Astrocyte of the spinal cord (primary cell): ENCODE data around the gene OR2A12.
A peak's percentile ranks its signal among the peaks of the same experiment; 100 is the strongest.
"Not testable (repeated sequence)": the region's sequence is repeated elsewhere in the genome, so short reads cannot be mapped to it uniquely, and the experiment has no call there.

ENCODE experiments used
- DNase-seq: peaks from one replicate; pipeline ENCODE4 v3.0.0; 2011; ENCODE audit warnings: low read depth, low spot score
- H3K4me3 ChIP-seq: 2 replicates; pipeline ENCODE4 v1.5.1; 2011; ENCODE audit warnings: low read depth, mild to moderate bottlenecking, low read length, moderate library complexity
- CTCF ChIP-seq: IDR thresholded peaks from 2 replicates; pipeline ENCODE4 v1.5.1; 2012; ENCODE audit warnings: low read depth, mild to moderate bottlenecking, low read length, inconsistent platforms
- in situ Hi-C: cut with HindIII; loops from 2 replicates; pipeline ENCODE4 v1.10.0; 2017; ENCODE audit warnings: low sequenced_read_pairs

Gene OR2A12

GRCh38 chr7:144050093-144050492 is 36.0 kb upstream of the OR2A12 start:
- no peak overlapping the region for H3K4me3 ChIP-seq
- in situ Hi-C loops: no loop called here
- TF ChIP-seq CTCF: no peak
- no peak for DNase-seq

- in situ Hi-C loops, H3K4me3 ChIP-seq, DNase-seq: not testable (repeated sequence)
These were observed 35.2 kb upstream of the OR2A12 start for GRCh38 chr7:144050884-144051283.

GRCh38 chr7:144057954-144058353 is 28.1 kb upstream of the OR2A12 start:
- in situ Hi-C loops: no loop called here
- peak; percentile 35 for DNase-seq
- H3K4me3 ChIP-seq: no peak overlapping the region
- no peak for TF ChIP-seq CTCF

- TF ChIP-seq CTCF: no peak
- DNase-seq: no peak
- H3K4me3 ChIP-seq: no peak overlapping the region
- in situ Hi-C loops: no loop called here
These were observed 22.4 kb upstream of the OR2A12 start for GRCh38 chr7:144063710-144064109.

- no peak for TF ChIP-seq CTCF
- H3K4me3 ChIP-seq: no peak within 1 kb of the TSS
These were observed 16.6 kb upstream of the OR2A12 start, which contains the start of gene OR2A25 for GRCh38 chr7:144069511-144069910. Gene OR2A25, plus strand, starts transcription at chr7:144069811. Its CDS starts 4,409 bp downstream, at chr7:144074220.

GRCh38 chr7:144069953-144070352 is 16.1 kb upstream of the OR2A12 start:
- no peak overlapping the region for H3K4me3 ChIP-seq
- no peak for DNase-seq
- in situ Hi-C loops: no loop called here
- TF ChIP-seq CTCF: no peak

More at GRCh38 chr7:144069511-144069910, 16.6 kb upstream of the OR2A12 start, which contains the start of gene OR2A25:
- DNase-seq: no peak
- in situ Hi-C loops: no loop called here

- in situ Hi-C loops: no loop called here
- no peak for TF ChIP-seq CTCF
- DNase-seq: no peak
These were observed 11.7 kb upstream of the OR2A12 start for GRCh38 chr7:144074374-144074773.

More at GRCh38 chr7:144074374-144074773, 11.7 kb upstream of the OR2A12 start:
- no peak overlapping the region for H3K4me3 ChIP-seq
